ENCODE results near the gene RFX5.
"Not testable (repeated sequence)": the region's sequence is repeated elsewhere in the genome, so short reads cannot be mapped to it uniquely, and the experiment has no call there.

Gene RFX5

GRCh38 chr1:151346769-151347522, at the start of gene RFX5:
TSS of gene RFX5 (minus strand) at chr1:151347252. CDS start at chr1:151346320, 932 bp downstream.
- DNase-seq, result peak; percentile 95

GRCh38 chr1:151396265-151396664, 49.2 kb upstream of the RFX5 start:
- not testable (repeated sequence) for DNase-seq

- no peak for DNase-seq
These were observed 46.5 kb upstream of the RFX5 start for GRCh38 chr1:151393583-151393982.

GRCh38 chr1:151391079-151391563, 44.1 kb upstream of the RFX5 start:
- DNase-seq, result no peak

- not testable (repeated sequence) for DNase-seq
These were observed 43.4 kb upstream of the RFX5 start for GRCh38 chr1:151390221-151391078.

- no peak for DNase-seq
These were observed 39.0 kb upstream of the RFX5 start for GRCh38 chr1:151386002-151386401.

GRCh38 chr1:151384584-151384983, 37.5 kb upstream of the RFX5 start:
- no peak for DNase-seq

GRCh38 chr1:151377150-151377884, 30.3 kb upstream of the RFX5 start:
- DNase-seq, result no peak

- no peak for DNase-seq
These were observed 26.1 kb upstream of the RFX5 start for GRCh38 chr1:151373196-151373595.

GRCh38 chr1:151372058-151372934, 25.2 kb upstream of the RFX5 start, which contains the start of gene SELENBP1:
TSS of gene SELENBP1 (minus strand) at chr1:151372705. CDS start at chr1:151372641, 64 bp downstream.
- DNase-seq, result peak; percentile 84

- peak; percentile 60 for DNase-seq
These were observed 24.5 kb upstream of the RFX5 start for GRCh38 chr1:151371370-151372057.

GRCh38 chr1:151370211-151370911, 23.3 kb upstream of the RFX5 start:
- DNase-seq, result no peak

- no peak for DNase-seq
These were observed 22.6 kb upstream of the RFX5 start for GRCh38 chr1:151369621-151370048.

- DNase-seq, result no peak
These were observed 22.2 kb upstream of the RFX5 start for GRCh38 chr1:151369302-151369610.

- peak; percentile 66 for DNase-seq
These were observed 21.6 kb upstream of the RFX5 start for GRCh38 chr1:151368393-151369301.

- no peak for DNase-seq
These were observed 20.8 kb upstream of the RFX5 start for GRCh38 chr1:151367658-151368392.

- DNase-seq, result no peak
These were observed 17.9 kb upstream of the RFX5 start for GRCh38 chr1:151364996-151365395.

GRCh38 chr1:151362308-151363155, 15.5 kb upstream of the RFX5 start:
- DNase-seq, result no peak
